T-helper 1 cell treated with Interleukin-12 subunit alpha and Interleukin-12 subunit beta and Interleukin-4 antibody, amounts not matched to agents 30 μg/mL and 1 μg/mL, for 36 hours (primary cell): ENCODE results near the gene ZNF609.

Experiments
- H3K27ac Mint-ChIP-seq: one replicate; pipeline ENCODE4 v1.8.0; 2021; ENCODE audit warnings: mild to moderate bottlenecking, mixed read lengths
- H3K27me3 Mint-ChIP-seq: one replicate; pipeline ENCODE4 v1.8.0; 2021; ENCODE audit warnings: low read depth, mixed read lengths
- H3K36me3 Mint-ChIP-seq: one replicate; pipeline ENCODE4 v1.8.0; 2021; ENCODE audit warnings: low read depth, mixed read lengths
- H3K4me1 Mint-ChIP-seq: one replicate; pipeline ENCODE4 v1.8.0; 2021; ENCODE audit warnings: low read depth, mixed read lengths
- H3K4me3 Mint-ChIP-seq: one replicate; pipeline ENCODE4 v1.8.0; 2021; ENCODE audit warnings: mild to moderate bottlenecking, moderate library complexity, mixed read lengths
- H3K9me3 Mint-ChIP-seq: one replicate; pipeline ENCODE4 v1.8.0; 2021; ENCODE audit warnings: mixed read lengths

Gene ZNF609

DNA sequence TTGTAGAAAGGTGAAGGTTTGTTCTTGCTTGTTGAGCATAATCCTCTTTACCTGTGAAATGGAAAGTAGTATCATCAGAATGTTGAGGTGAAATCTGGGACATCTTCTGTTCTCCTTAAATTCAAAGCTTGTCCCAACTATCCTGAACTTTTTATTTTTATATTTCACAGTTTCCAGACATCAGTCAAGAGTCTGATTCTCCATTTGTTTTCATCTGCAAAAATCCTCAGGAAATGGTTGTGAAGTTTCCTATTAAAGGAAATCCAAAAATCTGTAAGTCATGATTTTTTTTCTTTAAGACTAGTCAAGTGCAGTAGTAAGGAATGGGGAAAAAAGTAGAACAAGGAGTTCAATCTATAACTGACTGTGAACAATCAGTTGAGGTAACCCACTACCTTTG lies 15.5 kb upstream of the ZNF609 start:
- Mint-ChIP-seq H3K9me3 (no peaks in the 10 kb centered on the region), H3K4me3 (peak overlapping the region; percentile 46), H3K27ac (peak overlapping the region; percentile 82), H3K27me3 (no peaks in the 10 kb centered on the region), H3K4me1 (peaks cover 23% of the 10 kb centered on the region), H3K36me3 (peaks cover 21% of the 10 kb centered on the region)

DNA sequence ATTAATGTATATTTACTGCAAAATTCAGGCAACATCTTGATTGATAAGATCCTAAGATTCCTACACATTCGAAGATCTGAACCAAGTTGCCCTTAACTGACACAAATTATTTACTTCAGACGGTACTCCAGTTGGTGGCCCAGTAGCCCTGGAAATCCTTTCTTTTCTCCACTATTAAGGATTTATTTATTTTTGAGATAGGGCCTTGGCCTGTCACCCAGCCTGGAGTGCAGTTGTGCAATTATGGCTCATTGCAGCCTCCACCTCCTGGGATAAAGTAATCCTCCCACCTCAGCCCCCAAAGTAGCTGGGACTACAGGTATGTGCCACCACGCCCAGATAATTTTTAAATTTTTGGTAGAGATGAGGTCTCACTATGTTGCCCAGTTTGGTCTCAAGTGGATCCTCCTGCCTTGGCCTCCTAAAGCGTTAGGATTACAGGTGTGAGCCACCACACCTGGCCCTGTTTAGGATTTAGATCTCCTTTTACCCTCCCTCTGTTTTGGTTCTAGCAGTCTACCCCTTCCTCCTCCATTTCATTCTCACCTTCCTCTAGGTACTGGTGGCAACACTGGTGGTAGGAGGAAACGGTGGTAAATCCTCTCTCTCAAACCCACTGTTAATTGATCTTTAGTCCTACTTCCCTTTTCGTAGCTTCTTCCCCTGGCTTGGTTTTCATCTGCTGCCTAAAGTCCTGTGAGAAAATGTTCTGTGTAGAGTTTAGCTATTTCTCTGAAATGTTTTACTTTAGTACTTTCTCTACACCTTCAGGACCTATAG lies 12.7 kb upstream of the ZNF609 start:
- Mint-ChIP-seq H3K27me3 (no peaks in the 10 kb centered on the region), H3K36me3 (peaks cover 17% of the 10 kb centered on the region), H3K9me3 (no peaks in the 10 kb centered on the region), H3K4me3 (no peak overlapping the region), H3K27ac (peak overlapping the region; percentile 67), H3K4me1 (peaks cover 23% of the 10 kb centered on the region)

GRCh38 chr15:64452988-64453688 lies 7.2 kb upstream of the ZNF609 start:
- Mint-ChIP-seq H3K27me3 (no peaks in the 10 kb centered on the region), H3K9me3 (no peaks in the 10 kb centered on the region), H3K4me1 (peaks cover 7% of the 10 kb centered on the region), H3K36me3 (peaks cover 20% of the 10 kb centered on the region), H3K27ac (no peak overlapping the region), H3K4me3 (no peak overlapping the region)

GRCh38 chr15:64453689-64454037 lies 6.7 kb upstream of the ZNF609 start:
- Mint-ChIP-seq H3K27ac (no peak overlapping the region), H3K4me3 (no peak overlapping the region), H3K36me3 (peaks cover 18% of the 10 kb centered on the region), H3K9me3 (no peaks in the 10 kb centered on the region), H3K4me1 (peaks cover 7% of the 10 kb centered on the region), H3K27me3 (no peaks in the 10 kb centered on the region)

- H3K4me1 Mint-ChIP-seq = peaks cover 7% of the 10 kb centered on the region
- H3K27ac Mint-ChIP-seq = no peak overlapping the region
- peaks cover 17% of the 10 kb centered on the region for H3K36me3 Mint-ChIP-seq
- H3K4me3 Mint-ChIP-seq = no peak overlapping the region
- H3K27me3 Mint-ChIP-seq = no peaks in the 10 kb centered on the region
- no peaks in the 10 kb centered on the region for H3K9me3 Mint-ChIP-seq
Observed at GRCh38 chr15:64454282-64454681, 6.1 kb upstream of the ZNF609 start.

- Mint-ChIP-seq H3K4me1 (peaks cover 14% of the 10 kb centered on the region), H3K9me3 (no peaks in the 10 kb centered on the region), H3K27ac (no peak overlapping the region), H3K4me3 (no peak overlapping the region), H3K27me3 (no peaks in the 10 kb centered on the region), H3K36me3 (peaks cover 16% of the 10 kb centered on the region)
Observed at GRCh38 chr15:64455961-64456371, 4.4 kb upstream of the ZNF609 start.

DNA sequence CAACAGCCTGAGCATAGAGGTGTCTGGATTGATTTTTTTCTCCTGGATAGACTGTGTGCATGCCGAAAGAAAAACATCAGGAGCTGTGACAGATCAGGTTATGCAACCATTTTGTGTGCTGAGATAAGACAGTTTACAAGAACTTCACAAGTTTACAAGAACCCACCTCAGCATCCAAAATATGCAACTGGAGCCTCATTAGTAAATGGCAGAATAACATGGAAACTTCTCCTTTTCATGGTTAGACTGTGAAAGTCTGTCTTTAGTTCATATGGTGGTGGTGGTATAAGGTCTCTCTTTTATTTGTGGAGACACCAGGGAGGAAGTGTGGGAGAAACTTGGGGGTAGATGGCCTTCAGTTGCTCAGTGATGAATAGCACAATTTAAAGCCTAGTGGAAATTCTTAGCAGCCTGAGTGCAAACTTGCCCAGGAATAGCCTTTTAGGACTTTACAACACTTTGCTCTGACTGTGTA lies 3.7 kb upstream of the ZNF609 start:
- Mint-ChIP-seq H3K4me3 (no peak overlapping the region), H3K9me3 (no peaks in the 10 kb centered on the region), H3K27me3 (no peaks in the 10 kb centered on the region), H3K36me3 (peaks cover 20% of the 10 kb centered on the region), H3K4me1 (peaks cover 19% of the 10 kb centered on the region), H3K27ac (no peak overlapping the region)

DNA sequence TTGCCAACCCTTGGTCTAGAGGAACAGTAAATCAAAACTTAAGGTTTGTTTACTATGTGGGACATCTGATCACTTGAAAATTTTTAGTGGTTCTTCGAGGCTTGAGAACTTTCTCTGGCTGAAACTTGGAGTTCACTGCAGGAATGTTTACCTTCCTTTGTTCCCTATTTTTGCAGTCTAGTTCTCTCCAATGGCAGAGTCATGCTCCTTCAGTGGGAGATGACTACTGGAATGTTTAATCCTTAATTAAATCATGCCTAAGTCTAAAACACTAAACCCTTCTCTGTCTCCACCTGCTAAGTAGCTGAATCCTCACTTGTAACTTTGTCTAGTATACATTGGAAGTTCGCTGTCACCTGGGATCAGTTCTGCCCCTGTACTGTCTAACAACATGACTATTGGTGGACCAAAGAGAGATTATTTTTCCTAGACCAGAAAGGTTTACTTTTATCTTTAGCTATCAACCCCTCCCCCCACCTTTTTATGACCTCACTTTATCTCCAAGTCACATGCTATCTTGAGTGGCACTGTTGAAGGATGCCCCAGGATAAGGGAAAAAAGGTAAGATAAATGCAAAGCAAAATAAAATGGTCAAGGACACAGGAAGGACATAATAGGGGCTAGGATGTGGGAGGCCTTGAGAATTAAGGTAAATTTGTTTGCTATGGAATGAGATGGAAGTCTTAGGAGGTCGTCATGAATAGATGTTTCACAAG lies 1.2 kb upstream of the ZNF609 start:
- Mint-ChIP-seq H3K4me1 (peaks cover 33% of the 10 kb centered on the region), H3K27me3 (no peaks in the 10 kb centered on the region), H3K27ac (peak overlapping the region; percentile 18)

DNA sequence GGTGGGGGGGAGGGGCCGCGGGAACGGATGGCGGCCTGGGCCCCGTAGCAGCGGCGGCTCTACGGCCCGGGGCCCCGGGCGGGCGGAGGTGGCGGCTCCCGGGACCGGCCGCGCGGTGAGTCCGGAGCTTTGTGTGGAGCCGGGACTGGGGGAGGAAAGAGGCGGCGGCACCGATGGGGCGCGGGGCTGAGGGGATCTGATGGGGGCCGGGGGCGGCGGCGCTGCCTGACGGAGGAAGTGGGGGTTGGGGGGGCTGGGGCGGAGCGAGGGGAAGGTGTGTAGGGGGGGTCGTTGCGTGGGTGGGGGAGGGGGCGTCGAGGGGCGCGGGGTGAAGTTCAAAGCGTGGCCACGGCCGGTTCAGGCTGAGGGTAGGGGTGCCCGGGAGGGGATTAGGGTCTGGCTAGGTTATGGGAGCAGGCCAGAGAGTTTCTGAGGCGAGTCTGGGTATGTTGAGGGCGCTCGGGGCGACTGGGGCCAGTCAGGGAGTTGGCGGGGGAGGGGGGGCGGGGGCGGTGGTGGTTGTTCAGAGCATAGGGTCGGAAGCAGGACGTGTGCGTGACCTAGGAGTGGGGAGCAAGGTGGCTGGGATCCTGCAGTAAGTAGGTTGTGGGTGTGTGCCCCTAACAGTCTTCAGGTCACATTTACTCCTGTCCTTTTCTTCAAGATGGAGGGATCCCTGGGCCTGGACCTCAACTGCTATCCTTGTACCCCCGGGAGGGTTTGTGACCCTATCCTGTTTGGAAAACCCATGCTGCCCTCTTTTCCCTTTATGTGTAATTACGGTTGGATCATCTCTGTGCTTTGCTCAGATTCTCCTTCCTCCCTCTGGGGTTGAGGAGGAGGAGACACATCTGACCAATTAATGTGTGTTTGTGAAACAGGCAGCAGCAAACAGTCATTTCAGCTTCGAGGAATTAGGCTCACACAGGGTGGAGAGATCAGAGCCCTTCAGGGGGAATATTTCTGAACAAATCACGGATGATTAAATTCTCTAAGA lies 644 bp downstream of the ZNF609 start:
- peaks cover 14% of the 10 kb centered on the region for H3K36me3 Mint-ChIP-seq
- H3K27me3 Mint-ChIP-seq = no peaks in the 10 kb centered on the region
- no peaks in the 10 kb centered on the region for H3K9me3 Mint-ChIP-seq

More for the DNA sequence above, 1.2 kb upstream of the ZNF609 start:
- peak overlapping the region; percentile 85 for H3K4me3 Mint-ChIP-seq
- peaks cover 20% of the 10 kb centered on the region for H3K36me3 Mint-ChIP-seq
- no peaks in the 10 kb centered on the region for H3K9me3 Mint-ChIP-seq

DNA sequence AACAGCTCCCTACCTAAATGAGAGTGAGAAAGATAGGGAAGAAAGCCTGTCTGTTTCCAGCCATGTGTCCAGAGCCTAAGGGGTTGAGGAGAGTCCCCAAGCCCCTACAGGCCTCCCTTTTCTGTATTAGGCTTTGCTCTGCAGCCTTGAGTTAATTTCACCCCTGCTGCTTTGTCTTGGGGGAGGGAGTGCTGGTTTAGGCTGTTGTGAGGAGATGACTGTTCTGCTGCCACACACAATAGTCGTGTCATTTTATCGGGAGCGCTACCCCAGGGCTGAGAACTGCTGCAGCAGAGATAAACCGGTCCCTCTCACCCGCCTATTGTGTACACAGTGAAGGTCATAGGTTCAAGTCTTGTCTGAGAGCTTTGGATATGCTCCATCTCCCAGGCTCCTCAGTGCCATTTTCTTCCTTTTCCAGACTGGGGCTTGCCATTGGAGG lies 1.4 kb downstream of the ZNF609 start:
- Mint-ChIP-seq H3K27me3 (no peaks in the 10 kb centered on the region), H3K9me3 (no peaks in the 10 kb centered on the region), H3K4me3 (peak overlapping the region; percentile 89), H3K27ac (peak overlapping the region; percentile 80), H3K36me3 (peaks cover 11% of the 10 kb centered on the region), H3K4me1 (peaks cover 45% of the 10 kb centered on the region)

More for the DNA sequence above, 644 bp downstream of the ZNF609 start:
- H3K27ac Mint-ChIP-seq = peak overlapping the region; percentile 80
- H3K4me3 Mint-ChIP-seq = peak overlapping the region; percentile 89
- H3K4me1 Mint-ChIP-seq = peaks cover 41% of the 10 kb centered on the region

- Mint-ChIP-seq H3K4me1 (peaks cover 52% of the 10 kb centered on the region), H3K9me3 (no peaks in the 10 kb centered on the region), H3K36me3 (peaks cover 11% of the 10 kb centered on the region), H3K4me3 (peak overlapping the region; percentile 89), H3K27ac (no peak overlapping the region), H3K27me3 (no peaks in the 10 kb centered on the region)
Observed at GRCh38 chr15:64462492-64462891, 2.1 kb downstream of the ZNF609 start.

GRCh38 chr15:64464276-64465005 lies 4.1 kb downstream of the ZNF609 start:
- no peaks in the 10 kb centered on the region for H3K9me3 Mint-ChIP-seq
- peaks cover 56% of the 10 kb centered on the region for H3K4me1 Mint-ChIP-seq
- H3K27me3 Mint-ChIP-seq = no peaks in the 10 kb centered on the region
- H3K4me3 Mint-ChIP-seq = no peak overlapping the region
- peak overlapping the region; percentile 3 for H3K27ac Mint-ChIP-seq
- peaks cover 10% of the 10 kb centered on the region for H3K36me3 Mint-ChIP-seq

DNA sequence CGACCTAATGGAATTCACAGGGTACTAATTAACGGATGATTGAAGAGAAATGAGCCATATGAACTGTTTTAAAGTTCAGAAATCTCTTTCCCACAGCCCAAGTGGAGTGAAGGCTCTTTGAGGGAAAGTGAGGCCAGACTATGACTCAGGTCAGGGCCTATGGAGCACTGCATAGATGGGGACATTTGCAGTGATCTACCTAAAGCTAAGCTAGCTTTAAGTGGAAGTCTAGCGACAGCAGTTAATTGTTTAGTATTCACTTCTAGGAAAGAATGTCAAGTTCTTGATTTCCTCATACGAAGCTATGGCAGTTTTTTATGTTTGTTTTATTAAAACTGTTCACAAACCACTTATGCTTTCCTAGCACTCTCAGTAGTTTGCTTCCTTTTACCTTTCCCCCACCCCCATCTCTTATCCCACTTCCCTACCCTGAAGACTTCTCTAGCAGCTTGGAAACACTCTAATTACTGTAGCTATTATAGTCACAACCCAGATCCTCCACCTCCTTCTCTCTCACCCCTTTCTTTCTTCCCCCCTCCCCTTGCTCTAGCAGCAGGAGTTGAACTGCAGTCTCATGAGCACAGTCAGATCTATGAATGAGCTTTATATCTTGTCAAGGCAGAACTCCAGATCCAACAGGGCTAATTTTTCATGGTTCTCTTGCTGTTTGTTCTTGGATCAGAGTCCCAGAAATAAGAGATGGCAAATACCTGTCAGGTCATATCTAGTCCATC lies 6.2 kb downstream of the ZNF609 start:
- Mint-ChIP-seq H3K36me3 (peaks cover 8% of the 10 kb centered on the region), H3K9me3 (no peaks in the 10 kb centered on the region), H3K27ac (no peak overlapping the region), H3K27me3 (no peaks in the 10 kb centered on the region), H3K4me3 (no peak overlapping the region), H3K4me1 (peaks cover 43% of the 10 kb centered on the region)
